HG03025 (cell line): ENCODE measurements around the gene METTL9.
"Not testable (repeated sequence)": the region's sequence is repeated elsewhere in the genome, so short reads cannot be mapped to it uniquely, and the experiment has no call there.

ENCODE experiments used
- ATAC-seq: cut with Tn5 transposase; IDR thresholded peaks from one replicate; pipeline ENCODE4 v1.9.1; 2021; ENCODE audit warnings: mild to moderate bottlenecking, moderate library complexity; ENCODE audit not compliant: unreplicated experiment, low FRiP score

Gene METTL9

GRCh38 chr16:21631376-21631775 lies 32.0 kb downstream of the METTL9 start:
- not testable (repeated sequence) for ATAC-seq

GRCh38 chr16:21631951-21632575 lies 32.7 kb downstream of the METTL9 start:
- not testable (repeated sequence) for ATAC-seq

- ATAC-seq = no peak
Measured at GRCh38 chr16:21634216-21634615, 34.8 kb downstream of the METTL9 start.

GRCh38 chr16:21635694-21636093 lies 36.3 kb downstream of the METTL9 start:
- ATAC-seq = not testable (repeated sequence)

- ATAC-seq = no peak
Measured at GRCh38 chr16:21637032-21637968, 37.9 kb downstream of the METTL9 start.

- no peak for ATAC-seq
Measured at GRCh38 chr16:21638573-21638975, 39.2 kb downstream of the METTL9 start.

- no peak for ATAC-seq
Measured at GRCh38 chr16:21639493-21639892, 40.1 kb downstream of the METTL9 start.

GRCh38 chr16:21641916-21642315 lies 42.5 kb downstream of the METTL9 start:
- no peak for ATAC-seq

GRCh38 chr16:21642861-21643260 lies 43.5 kb downstream of the METTL9 start:
- ATAC-seq = no peak

GRCh38 chr16:21643785-21644184 lies 44.4 kb downstream of the METTL9 start:
- ATAC-seq = no peak

GRCh38 chr16:21644674-21645073 lies 45.3 kb downstream of the METTL9 start:
- no peak for ATAC-seq

- ATAC-seq = no peak
Measured at GRCh38 chr16:21645261-21645721, 45.9 kb downstream of the METTL9 start.

- no peak for ATAC-seq
Measured at GRCh38 chr16:21646091-21646490, 46.7 kb downstream of the METTL9 start.

GRCh38 chr16:21646721-21647561 lies 47.6 kb downstream of the METTL9 start:
- peak; percentile 83 for ATAC-seq

GRCh38 chr16:21647562-21648164 lies 48.3 kb downstream of the METTL9 start:
- ATAC-seq = no peak

- ATAC-seq = not testable (repeated sequence)
Measured at GRCh38 chr16:21649826-21650406, 50.5 kb downstream of the METTL9 start.

- no peak for ATAC-seq
Measured at GRCh38 chr16:21650521-21650920, 51.1 kb downstream of the METTL9 start.

- no peak for ATAC-seq
Measured at GRCh38 chr16:21651515-21651914, 52.1 kb downstream of the METTL9 start.

- no peak for ATAC-seq
Measured at GRCh38 chr16:21652453-21652852, 53.1 kb downstream of the METTL9 start, which contains the start of gene IGSF6. TSS of gene IGSF6 (minus strand) at chr16:21652608. CDS start at chr16:21652598, 10 bp downstream.

GRCh38 chr16:21653571-21653970 lies 54.2 kb downstream of the METTL9 start:
- ATAC-seq = no peak
